Naive thymus-derived CD8-positive, alpha-beta T cell (primary cell): ENCODE data around the gene SASH1. TPM values are rescaled to one million over a fixed set of nuclear protein-coding genes. Genes with fewer than 3 reads are reported as not detected.
"Not testable (repeated sequence)": the region's sequence is repeated elsewhere in the genome, so short reads cannot be mapped to it uniquely, and the experiment has no call there.

Source experiments
- ATAC-seq, 2 donors: fragments of 150-1000 bp; cut with Tn5 transposase in 1 of 2; sonication (Bioruptor Pico), chemical (Tn5 transposase) in 1 of 2; 1 replicate in 1 of 2; 2 replicates in 1 of 2; pipeline ENCODE4 v1.10.0; 2021; ENCODE audit warnings: mild to moderate bottlenecking in 2 of 2, moderate library complexity in 2 of 2
- POLR2A ChIA-PET: fragments of 350-600 bp; sonication (Branson Sonifier 250); formaldehyde crosslinking; loops from one replicate; lab custom pipeline; 2021; ENCODE audit warnings: antibody characterized with exemption; lab: Charles Lee
- DNase-seq, 10 donors: peaks; one replicate each; pipeline versions ENCODE4 v3.0.0 to v3.0.0-alpha.2; 2020 to 2022
- H3K27ac Mint-ChIP-seq, 10 donors: one replicate each; pipeline ENCODE4 v1.8.0; 2020 to 2022; ENCODE audit warnings: mild to moderate bottlenecking in 10 of 10, mixed read lengths in 10 of 10, moderate library complexity in 4 of 10, inconsistent platforms in 1 of 10
- H3K27me3 Mint-ChIP-seq, 5 donors: one replicate each; pipeline ENCODE4 v1.8.0; 2021 to 2022; ENCODE audit warnings: mixed read lengths in 5 of 5
- H3K36me3 Mint-ChIP-seq, 3 donors: one replicate each; pipeline ENCODE4 v1.8.0; 2020 to 2022; ENCODE audit warnings: mixed read lengths in 3 of 3, mild to moderate bottlenecking in 2 of 3, inconsistent platforms in 1 of 3
- H3K4me1 Mint-ChIP-seq, 4 donors: one replicate each; pipeline ENCODE4 v1.8.0; 2021 to 2022; ENCODE audit warnings: mixed read lengths in 4 of 4
- H3K4me3 Mint-ChIP-seq, 10 donors: one replicate each; pipeline ENCODE4 v1.8.0; 2020 to 2022; ENCODE audit warnings: mild to moderate bottlenecking in 10 of 10, mixed read lengths in 10 of 10, moderate library complexity in 6 of 10, inconsistent platforms in 1 of 10
- H3K9me3 Mint-ChIP-seq, 9 donors: one replicate each; pipeline ENCODE4 v1.8.0; 2020 to 2022; ENCODE audit warnings: mixed read lengths in 9 of 9, mild to moderate bottlenecking in 3 of 9, inconsistent platforms in 1 of 9, moderate library complexity in 1 of 9
- polyA plus RNA-seq, 3 donors: library from polyadenylated mRNA; unstranded; fragments of 300-500 nt; fragmentation: Illumina TruSeq; gene quantifications; one replicate each; pipeline ENCODE4 v1.2.3, GENCODE V29; 2021
- total RNA-seq, 8 experiments: library from RNA in 2 of 8; stranded (reverse) in 2 of 8; gene quantifications; one replicate each; pipeline ENCODE4 v1.2.3 and lab custom pipeline; 2021 to 2026

The SASH1 gene
- total and polyA plus RNA-seq, 5 experiments from 2014 or later = not detected

DNA sequence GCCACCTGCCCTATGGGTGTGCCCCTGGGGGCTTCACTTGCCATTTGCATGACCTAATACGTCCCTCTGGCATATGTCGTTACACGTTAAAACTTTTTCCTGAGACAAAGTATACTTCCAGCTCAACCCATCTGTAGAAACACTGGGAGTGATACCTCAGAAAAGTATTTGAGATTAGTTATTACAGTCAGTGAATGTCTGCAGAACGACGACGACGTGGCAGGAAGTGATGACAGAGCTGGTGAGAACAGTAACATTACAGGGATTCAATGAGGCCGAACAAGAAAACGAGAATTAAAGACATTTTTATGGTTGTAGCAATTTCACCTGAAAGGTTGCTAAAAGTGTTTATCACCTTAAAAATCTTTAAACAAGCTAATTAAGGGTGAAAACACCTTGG, 40.2 kb downstream of the SASH1 start:
- POLR2A ChIA-PET = no interaction called here

DNA sequence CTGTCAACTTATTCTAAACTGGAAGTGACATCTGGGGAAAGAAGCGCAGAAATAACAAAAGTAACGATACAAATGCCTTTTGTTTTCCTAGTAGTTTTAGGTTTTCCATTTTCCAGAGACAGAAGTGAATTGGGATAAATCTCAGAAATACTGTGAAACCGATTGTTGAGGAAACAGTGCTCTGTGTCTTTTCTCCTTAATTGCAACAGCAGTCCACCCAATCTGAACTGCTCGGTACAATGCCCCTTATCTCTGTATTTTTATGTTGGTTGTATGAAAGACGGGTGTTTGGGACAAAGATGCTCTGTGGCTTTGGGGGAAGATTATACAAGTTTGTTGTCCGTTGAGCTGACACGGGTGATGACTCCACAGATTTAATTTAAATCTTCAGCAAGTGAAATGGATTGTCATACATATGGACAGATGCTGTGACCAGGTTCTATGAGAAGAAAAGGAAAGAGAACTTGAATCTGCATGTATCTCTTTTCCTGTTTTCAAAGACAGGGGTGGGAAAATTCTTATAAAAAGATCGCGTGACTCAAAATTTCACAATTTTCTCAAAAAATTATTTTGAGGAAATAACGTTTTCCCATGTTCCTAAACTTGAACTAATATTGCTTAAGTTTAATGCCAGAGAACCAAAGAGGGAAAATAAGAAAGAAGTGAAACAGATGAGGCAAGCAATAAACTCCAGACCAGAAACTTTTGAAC, 41.2 kb downstream of the SASH1 start:
- Mint-ChIP-seq H3K4me1 (peaks cover 0 to 5% (median under 1%) of the 10 kb centered on the region in 4 donors), H3K4me3 (no peak overlapping the region), H3K36me3 (no peaks in the 10 kb centered on the region), H3K27ac (no peak overlapping the region), H3K9me3 (peaks cover 0 to 8% (median 3%) of the 10 kb centered on the region in 9 donors), H3K27me3 (peaks cover 6 to 32% (median 7%) of the 10 kb centered on the region in 5 donors)
- ATAC-seq = no peak
- POLR2A ChIA-PET = no interaction called here
- no peak for DNase-seq

More for the DNA sequence above, 40.2 kb downstream of the SASH1 start:
- Mint-ChIP-seq H3K9me3 (peaks cover 0 to 9% (median 3%) of the 10 kb centered on the region in 9 donors), H3K36me3 (no peaks in the 10 kb centered on the region), H3K27me3 (peaks cover 4 to 30% (median 7%) of the 10 kb centered on the region in 5 donors), H3K4me1 (peaks cover 0 to 2% (median under 1%) of the 10 kb centered on the region in 4 donors), H3K4me3 (no peak overlapping the region), H3K27ac (no peak overlapping the region)
- ATAC-seq (no peak), DNase-seq (no peak)

DNA sequence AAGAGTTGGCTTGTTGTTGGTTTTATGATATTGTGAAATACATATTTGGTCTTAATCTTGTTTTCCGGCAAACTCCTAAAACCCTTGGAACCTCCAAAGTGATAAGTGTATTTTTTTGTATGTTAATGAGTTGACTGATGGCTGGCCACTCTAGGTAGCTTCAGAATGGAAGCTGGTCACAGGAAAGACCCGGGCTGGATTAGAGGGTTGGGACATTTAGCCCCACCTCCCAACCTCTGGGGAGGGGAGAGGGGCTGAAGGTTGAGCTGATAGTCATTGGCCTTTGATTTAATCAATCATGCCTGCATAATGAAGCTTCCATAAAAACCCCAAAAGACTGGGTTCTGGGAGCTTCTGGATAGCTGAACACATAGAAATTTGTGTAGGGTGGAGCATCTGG, 42.7 kb downstream of the SASH1 start:
- no peaks in the 10 kb centered on the region for H3K36me3 Mint-ChIP-seq
- H3K27me3 Mint-ChIP-seq = peaks cover 3 to 33% (median 9%) of the 10 kb centered on the region in 5 donors
- H3K9me3 Mint-ChIP-seq = peaks cover 0 to 8% (median 0%) of the 10 kb centered on the region in 9 donors
- H3K4me3 Mint-ChIP-seq = no peak overlapping the region
- H3K4me1 Mint-ChIP-seq = peaks cover 0 to 5% (median under 1%) of the 10 kb centered on the region in 4 donors
- ATAC-seq = no peak
- no peak for DNase-seq
- POLR2A ChIA-PET = no interaction called here
- peak overlapping the region in 1 of 10 donors; percentile 14 for H3K27ac Mint-ChIP-seq

DNA sequence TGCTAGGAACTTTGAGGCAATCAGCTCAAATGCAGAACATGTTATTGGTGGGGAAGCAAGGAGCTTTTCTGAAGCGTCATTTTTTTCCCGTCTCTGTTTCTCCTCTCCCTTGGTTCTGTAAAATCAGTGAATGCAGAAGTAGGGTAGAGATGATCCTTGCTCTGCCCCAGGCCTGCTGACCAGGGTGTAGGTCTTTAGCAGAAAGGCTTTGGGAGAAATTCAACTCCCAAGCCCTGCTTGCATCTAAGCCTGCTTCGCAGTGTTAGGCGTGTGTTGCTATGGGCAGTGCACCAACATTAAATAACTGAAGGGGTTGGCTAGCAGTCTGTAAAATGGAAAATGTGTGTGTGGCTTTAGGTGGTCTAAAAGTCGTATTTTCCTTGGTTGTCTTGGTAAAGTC, 45.9 kb downstream of the SASH1 start:
- Mint-ChIP-seq H3K27me3 (peaks cover 0 to 20% (median 7%) of the 10 kb centered on the region in 5 donors), H3K4me3 (no peak overlapping the region), H3K36me3 (no peaks in the 10 kb centered on the region), H3K9me3 (no peaks in the 10 kb centered on the region), H3K27ac (no peak overlapping the region), H3K4me1 (peaks cover 0 to 3% (median 0%) of the 10 kb centered on the region in 4 donors)
- ATAC-seq = no peak
- POLR2A ChIA-PET = no interaction called here
- DNase-seq = no peak

DNA sequence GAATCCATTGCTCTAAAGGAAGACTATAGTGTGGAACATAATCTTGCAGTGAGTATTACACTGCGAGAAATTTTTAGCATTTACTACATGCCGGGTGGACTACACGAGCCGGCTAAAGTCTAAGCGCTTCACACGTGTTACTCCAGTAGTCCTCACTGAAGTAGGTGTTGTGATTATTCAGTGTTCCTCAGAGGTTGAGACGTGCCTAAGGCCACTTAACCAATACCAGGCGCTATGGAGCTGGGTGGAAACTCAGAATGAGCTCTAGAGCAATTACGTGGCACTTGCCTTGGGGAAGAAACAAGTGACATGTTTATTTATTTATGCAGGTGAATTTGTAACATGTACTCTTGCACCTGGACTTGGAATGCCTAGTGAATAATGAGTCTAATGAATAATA, 46.4 kb downstream of the SASH1 start:
- no peak for DNase-seq
- Mint-ChIP-seq H3K27ac (no peak overlapping the region), H3K4me1 (peaks cover 0 to 3% (median 0%) of the 10 kb centered on the region in 4 donors), H3K9me3 (no peaks in the 10 kb centered on the region), H3K36me3 (no peaks in the 10 kb centered on the region), H3K4me3 (no peak overlapping the region), H3K27me3 (peaks cover 2 to 20% (median 8%) of the 10 kb centered on the region in 5 donors)
- POLR2A ChIA-PET = no interaction called here
- ATAC-seq = no peak

DNA sequence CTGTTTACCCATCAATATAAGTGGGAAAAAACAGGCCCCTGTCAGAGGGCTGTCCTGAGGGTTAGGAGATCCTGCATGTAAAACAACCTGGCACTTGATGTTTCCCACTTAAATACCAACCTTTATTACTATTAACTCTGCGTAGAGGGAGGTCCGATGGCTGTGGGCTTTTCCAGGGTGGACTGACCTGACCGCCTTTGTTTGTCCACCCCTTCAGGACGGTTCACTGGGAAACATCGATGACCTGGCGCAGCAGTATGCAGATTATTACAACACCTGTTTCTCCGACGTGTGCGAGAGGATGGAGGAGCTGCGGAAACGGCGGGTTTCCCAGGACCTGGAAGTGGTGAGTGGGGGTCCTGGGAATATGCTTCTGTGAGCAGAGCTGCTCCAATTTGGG, 47.3 kb downstream of the SASH1 start:
- Mint-ChIP-seq H3K4me1 (peaks cover 0 to 3% (median 0%) of the 10 kb centered on the region in 4 donors), H3K4me3 (no peak overlapping the region), H3K27me3 (peaks cover 5 to 19% (median 10%) of the 10 kb centered on the region in 5 donors), H3K36me3 (no peaks in the 10 kb centered on the region), H3K27ac (no peak overlapping the region), H3K9me3 (no peaks in the 10 kb centered on the region)
- DNase-seq (no peak), ATAC-seq (no peak)
- POLR2A ChIA-PET = no interaction called here

DNA sequence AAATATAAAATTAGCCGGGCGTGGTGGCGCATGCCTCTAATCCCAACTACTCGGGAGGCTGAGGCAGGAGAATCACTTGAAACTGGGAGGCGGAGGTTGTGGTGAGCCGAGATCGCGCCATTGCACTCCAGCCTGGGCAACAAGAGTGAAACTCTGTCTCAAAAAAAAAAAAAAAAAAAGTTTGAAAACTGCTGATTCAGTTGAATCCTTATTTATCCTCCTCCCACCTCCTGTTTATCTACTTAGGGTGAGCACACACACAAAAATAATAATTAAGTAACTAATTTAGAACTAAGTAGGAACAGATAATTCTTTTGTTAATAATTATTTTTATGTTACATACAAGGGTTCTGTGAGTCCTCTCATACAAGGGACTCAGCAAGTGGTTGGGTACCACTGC, 49.5 kb downstream of the SASH1 start:
- peaks cover 5 to 16% (median 14%) of the 10 kb centered on the region in 5 donors for H3K27me3 Mint-ChIP-seq
- H3K4me1 Mint-ChIP-seq, H3K36me3 Mint-ChIP-seq, H3K27ac Mint-ChIP-seq, POLR2A ChIA-PET, H3K4me3 Mint-ChIP-seq, ATAC-seq, DNase-seq, H3K9me3 Mint-ChIP-seq: not testable (repeated sequence)

DNA sequence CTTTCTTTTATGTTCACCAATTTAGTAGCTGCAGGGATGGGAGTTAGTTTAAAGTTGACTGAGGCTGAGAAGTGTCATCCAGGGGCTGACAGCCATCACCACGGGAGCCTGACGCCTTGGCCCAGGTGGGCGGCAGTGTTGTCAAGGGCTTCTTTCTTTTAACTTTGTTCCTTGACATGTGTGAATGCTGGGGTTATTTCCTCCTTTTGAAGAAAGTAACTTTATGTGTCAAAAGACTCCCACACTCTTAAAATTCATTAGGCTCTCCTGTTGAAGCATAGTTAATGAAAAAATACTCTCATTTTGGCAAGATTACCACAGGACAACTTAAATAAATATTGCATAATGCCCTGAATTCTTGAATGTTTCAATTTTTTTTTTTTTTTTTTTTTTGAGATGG, 50.0 kb downstream of the SASH1 start:
- Mint-ChIP-seq H3K27me3 (peaks cover 5 to 15% (median 13%) of the 10 kb centered on the region in 5 donors), H3K27ac (no peak overlapping the region), H3K4me3 (no peak overlapping the region), H3K9me3 (no peaks in the 10 kb centered on the region), H3K4me1 (peaks cover 0 to 3% (median 0%) of the 10 kb centered on the region in 4 donors), H3K36me3 (no peaks in the 10 kb centered on the region)
- POLR2A ChIA-PET = no interaction called here
- DNase-seq (no peak), ATAC-seq (no peak)

DNA sequence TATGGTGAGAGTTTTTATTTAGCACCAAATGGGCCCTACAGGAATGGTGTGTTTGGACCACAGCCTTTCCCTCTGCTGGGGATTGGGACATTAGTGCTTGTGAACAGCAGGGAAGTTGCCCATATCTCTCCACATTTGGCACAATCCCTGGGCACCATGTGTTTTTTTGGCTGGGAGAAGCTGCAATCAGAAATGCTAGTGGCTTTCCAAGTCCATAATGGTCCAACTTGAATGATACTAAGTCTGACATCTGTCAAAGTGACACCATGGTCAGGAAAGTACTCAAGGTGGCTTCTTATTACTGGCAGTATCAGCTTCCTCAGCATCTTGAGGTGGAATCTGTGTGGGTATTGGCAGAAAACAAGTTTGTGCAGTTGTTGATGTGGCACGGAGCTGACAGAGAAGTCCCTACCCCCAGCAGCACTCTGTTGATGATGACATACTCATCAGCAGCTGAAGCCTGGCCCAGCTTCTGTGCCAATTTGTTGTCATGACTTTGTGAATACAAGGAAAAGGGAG, 53.0 kb downstream of the SASH1 start:
- Mint-ChIP-seq H3K27me3 (peaks cover 0 to 15% (median 13%) of the 10 kb centered on the region in 5 donors), H3K9me3 (peaks cover 0 to 2% (median 0%) of the 10 kb centered on the region in 9 donors)

DNA sequence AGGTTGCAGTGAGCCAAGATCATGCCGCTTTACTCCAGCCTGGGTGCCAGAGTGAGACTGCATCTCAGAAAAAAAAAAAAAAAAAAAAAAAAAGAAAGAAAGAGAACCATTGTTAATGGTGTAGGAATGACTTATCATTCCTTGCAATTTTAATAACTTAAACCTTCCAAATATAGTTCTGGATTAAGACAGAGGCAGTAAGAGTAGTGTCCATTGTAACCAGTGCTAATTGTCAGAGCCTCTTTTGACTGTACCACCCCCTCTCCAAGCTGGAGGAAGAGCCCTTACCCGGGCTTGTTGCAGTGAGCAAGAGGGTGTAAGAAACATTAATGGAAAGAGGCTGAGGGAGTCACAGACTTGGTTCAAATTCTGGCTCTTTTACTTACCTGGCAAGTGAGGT, 53.8 kb downstream of the SASH1 start:
- Mint-ChIP-seq H3K27ac (no peak overlapping the region), H3K4me1 (no peaks in the 10 kb centered on the region), H3K27me3 (peaks cover 0 to 14% (median 12%) of the 10 kb centered on the region in 5 donors), H3K4me3 (no peak overlapping the region), H3K9me3 (peaks cover 0 to 2% (median 0%) of the 10 kb centered on the region in 9 donors), H3K36me3 (no peaks in the 10 kb centered on the region)
- DNase-seq (no peak), ATAC-seq (no peak)
- POLR2A ChIA-PET = no interaction called here

More for the DNA sequence above, 53.0 kb downstream of the SASH1 start:
- Mint-ChIP-seq H3K36me3 (no peaks in the 10 kb centered on the region), H3K4me3 (no peak overlapping the region), H3K4me1 (no peaks in the 10 kb centered on the region), H3K27ac (no peak overlapping the region)
- no peak for DNase-seq
- POLR2A ChIA-PET = no interaction called here
- ATAC-seq = no peak

DNA sequence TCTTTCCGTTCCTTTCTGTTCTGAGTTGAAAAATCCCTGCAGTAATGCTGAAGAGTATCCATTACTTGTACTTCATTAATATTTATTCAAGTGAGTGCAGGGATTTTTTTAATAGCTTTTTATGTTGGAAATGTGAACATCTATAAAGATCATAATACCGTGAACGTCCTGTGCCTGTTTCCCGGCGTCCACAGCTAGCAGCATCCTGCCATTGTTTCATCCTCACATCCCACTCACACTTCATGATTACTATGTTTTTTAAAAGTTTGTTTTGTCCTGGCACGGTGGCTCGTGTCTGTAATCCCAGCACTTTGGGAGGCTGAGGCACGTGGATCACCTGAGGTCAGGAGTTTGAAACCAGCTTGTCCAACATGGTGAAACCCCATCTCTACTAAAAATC, 54.3 kb downstream of the SASH1 start:
- POLR2A ChIA-PET = no interaction called here

DNA sequence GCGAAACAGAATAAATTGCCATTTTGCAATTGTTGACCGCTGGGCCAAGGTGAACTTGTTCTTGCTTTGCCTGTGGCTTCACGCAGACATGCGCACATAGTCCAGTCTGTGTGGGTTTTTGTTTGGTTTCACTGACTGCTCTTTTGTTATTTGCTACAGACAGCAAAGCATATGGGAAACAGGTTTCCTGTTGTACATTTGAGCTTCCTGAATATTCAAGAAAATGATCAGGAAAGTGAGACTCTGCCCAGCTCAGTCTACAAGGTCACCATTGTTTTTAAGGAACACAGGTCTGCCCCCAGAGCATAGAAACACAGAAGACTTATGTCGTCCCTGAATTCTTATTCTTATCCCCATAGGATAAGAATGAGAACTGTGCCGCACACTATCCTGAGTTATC, 55.6 kb downstream of the SASH1 start:
- Mint-ChIP-seq H3K36me3 (no peaks in the 10 kb centered on the region), H3K27me3 (peaks cover 0 to 15% (median 9%) of the 10 kb centered on the region in 5 donors), H3K9me3 (peaks cover 0 to 2% (median 0%) of the 10 kb centered on the region in 9 donors), H3K4me1 (no peaks in the 10 kb centered on the region), H3K4me3 (no peak overlapping the region), H3K27ac (no peak overlapping the region)
- ATAC-seq = no peak
- POLR2A ChIA-PET = no interaction called here
- DNase-seq = no peak

More for the DNA sequence above, 54.3 kb downstream of the SASH1 start:
- Mint-ChIP-seq H3K27ac (no peak overlapping the region), H3K4me1 (no peaks in the 10 kb centered on the region), H3K4me3 (no peak overlapping the region), H3K27me3 (peaks cover 0 to 16% (median 11%) of the 10 kb centered on the region in 5 donors), H3K36me3 (no peaks in the 10 kb centered on the region), H3K9me3 (peaks cover 0 to 2% (median 0%) of the 10 kb centered on the region in 9 donors)
- DNase-seq (no peak), ATAC-seq (no peak)

DNA sequence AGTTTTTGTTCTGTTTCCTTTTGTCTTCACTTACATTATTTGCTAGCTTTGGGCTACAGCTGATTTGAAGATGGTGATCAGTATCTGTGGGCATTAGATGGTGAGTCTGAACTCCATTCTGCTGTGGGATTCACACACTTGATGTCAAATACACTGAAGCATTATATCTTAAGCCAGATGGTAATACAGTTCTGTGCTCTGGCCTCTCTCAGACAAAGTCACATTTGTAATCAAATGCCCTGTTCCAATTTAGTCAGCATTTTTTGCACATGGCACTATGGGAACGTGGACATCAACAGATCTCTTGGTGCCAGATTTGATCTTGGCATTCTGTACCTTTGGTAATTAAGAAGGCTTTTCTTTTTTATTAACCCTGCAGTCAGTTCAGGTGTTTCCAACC, 56.0 kb downstream of the SASH1 start:
- Mint-ChIP-seq H3K27me3 (peaks cover 0 to 17% (median 9%) of the 10 kb centered on the region in 5 donors), H3K4me1 (no peaks in the 10 kb centered on the region), H3K9me3 (peaks cover 0 to 2% (median 0%) of the 10 kb centered on the region in 9 donors), H3K4me3 (no peak overlapping the region), H3K36me3 (no peaks in the 10 kb centered on the region), H3K27ac (no peak overlapping the region)
- ATAC-seq (no peak), DNase-seq (no peak)
- POLR2A ChIA-PET = no interaction called here
